Keratinocyte (primary cell): Measurements from ENCODE around the gene CTAG1B.

Experiments used
- EZH2 ChIP-seq: IDR thresholded peaks from one replicate; pipeline ENCODE4 v1.6.1; 2012; ENCODE audit warnings: inconsistent platforms, mild to moderate bottlenecking, low read length, moderate library complexity
- TF ChIP-seq, protein P1 (sequence below), 3 experiments: IDR thresholded peaks in 1 of 3; conservative IDR thresholded peaks in 1 of 3; optimal IDR thresholded peaks in 1 of 3; 2 replicates in 2 of 3; 3 replicates in 1 of 3; pipeline versions ENCODE3 to v1.5.1; 2011; ENCODE audit warnings: low read length in 3 of 3, mild to moderate bottlenecking in 3 of 3, moderate library complexity in 2 of 3, control low read depth in 1 of 3, inconsistent platforms in 1 of 3; ENCODE audit not compliant: insufficient read depth in 2 of 3; ENCODE audit errors: extremely low read depth in 1 of 3

GRCh38 chrX:154598656-154599055 lies 20.4 kb downstream of the CTAG1B start:
- TF ChIP-seq, protein P1, sequence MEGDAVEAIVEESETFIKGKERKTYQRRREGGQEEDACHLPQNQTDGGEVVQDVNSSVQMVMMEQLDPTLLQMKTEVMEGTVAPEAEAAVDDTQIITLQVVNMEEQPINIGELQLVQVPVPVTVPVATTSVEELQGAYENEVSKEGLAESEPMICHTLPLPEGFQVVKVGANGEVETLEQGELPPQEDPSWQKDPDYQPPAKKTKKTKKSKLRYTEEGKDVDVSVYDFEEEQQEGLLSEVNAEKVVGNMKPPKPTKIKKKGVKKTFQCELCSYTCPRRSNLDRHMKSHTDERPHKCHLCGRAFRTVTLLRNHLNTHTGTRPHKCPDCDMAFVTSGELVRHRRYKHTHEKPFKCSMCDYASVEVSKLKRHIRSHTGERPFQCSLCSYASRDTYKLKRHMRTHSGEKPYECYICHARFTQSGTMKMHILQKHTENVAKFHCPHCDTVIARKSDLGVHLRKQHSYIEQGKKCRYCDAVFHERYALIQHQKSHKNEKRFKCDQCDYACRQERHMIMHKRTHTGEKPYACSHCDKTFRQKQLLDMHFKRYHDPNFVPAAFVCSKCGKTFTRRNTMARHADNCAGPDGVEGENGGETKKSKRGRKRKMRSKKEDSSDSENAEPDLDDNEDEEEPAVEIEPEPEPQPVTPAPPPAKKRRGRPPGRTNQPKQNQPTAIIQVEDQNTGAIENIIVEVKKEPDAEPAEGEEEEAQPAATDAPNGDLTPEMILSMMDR (optimal IDR thresholded peaks at IDR 0.05 in 1 of 3, IDR thresholded peaks at IDR 0.05 in 1 of 3, conservative IDR thresholded peaks at IDR 0.05 in 1 of 3; ENCODE audit: extremely low read depth in 1 of 3, insufficient read depth in 2 of 3, low read length in 3 of 3), result no peak
- no peak for TF ChIP-seq EZH2
